GM04503 (cell line): ENCODE results near the gene CBX8.
"Not testable (repeated sequence)": the region's sequence is repeated elsewhere in the genome, so short reads cannot be mapped to it uniquely, and the experiment has no call there.

Experiments
- DNase-seq: peaks from one replicate; pipeline ENCODE4 v3.0.0-alpha.2; 2012; ENCODE audit warnings: low read depth

CBX8 gene

DNA sequence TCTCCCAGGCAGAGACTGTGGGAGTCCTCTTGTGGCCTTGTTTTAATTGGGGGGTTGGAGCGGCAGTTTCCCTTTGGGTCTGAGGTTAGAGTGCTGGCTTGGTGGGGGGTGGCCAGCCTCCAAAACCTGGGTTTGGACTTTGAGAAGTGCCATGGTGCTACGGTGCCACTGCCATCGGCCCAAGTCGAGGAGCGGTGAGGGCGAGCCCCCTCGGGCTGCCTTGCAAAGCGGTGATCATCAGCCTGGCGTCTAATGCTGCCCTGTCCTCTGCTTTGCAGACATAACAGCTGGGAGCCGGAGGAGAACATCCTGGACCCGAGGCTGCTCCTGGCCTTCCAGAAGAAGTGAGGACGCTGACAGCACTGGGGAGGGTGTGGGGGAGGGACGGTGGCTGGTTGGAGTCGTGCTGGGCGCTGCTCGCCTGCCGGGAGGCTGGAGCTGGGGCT lies 17.8 kb downstream of the CBX8 start:
- DNase-seq = no peak

DNA sequence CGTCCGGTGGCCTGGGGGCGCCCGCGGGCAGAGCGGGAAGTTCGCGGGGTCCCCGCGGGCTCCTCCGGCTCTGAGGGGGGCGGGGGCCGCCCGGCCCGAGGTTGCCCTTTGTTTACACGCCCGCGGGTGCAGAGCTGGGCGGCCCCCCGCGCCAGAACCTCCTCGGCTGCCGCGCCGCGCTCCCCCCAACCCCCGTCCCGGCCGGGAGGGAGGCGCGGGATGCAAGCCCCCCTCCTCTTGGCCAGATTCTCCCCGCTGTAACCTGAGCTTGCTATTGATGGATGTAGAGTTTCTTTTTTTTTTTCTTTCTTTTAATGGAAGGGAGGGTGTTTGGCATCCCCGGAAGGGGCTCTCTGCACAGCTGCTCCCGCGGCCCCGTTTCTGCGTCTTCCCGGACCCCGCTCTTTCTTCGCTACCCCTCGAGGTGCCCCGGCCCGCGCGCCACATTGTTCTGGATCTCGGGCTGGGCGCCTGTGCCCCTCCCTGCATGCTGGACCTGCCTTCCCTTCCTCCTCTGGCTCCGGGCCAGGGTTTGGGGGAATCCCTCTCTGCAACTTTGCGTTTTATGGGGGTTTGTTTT lies 18.3 kb downstream of the CBX8 start:
- DNase-seq = no peak

- no peak for DNase-seq
Observed at GRCh38 chr17:79777894-79778503, 18.9 kb downstream of the CBX8 start, which contains the start of gene CBX2. CBX2 (plus strand) TSS chr17:79778148; CDS start chr17:79778236, 88 bp downstream.

- DNase-seq = no peak
Observed at GRCh38 chr17:79777120-79777893, 19.6 kb downstream of the CBX8 start.

DNA sequence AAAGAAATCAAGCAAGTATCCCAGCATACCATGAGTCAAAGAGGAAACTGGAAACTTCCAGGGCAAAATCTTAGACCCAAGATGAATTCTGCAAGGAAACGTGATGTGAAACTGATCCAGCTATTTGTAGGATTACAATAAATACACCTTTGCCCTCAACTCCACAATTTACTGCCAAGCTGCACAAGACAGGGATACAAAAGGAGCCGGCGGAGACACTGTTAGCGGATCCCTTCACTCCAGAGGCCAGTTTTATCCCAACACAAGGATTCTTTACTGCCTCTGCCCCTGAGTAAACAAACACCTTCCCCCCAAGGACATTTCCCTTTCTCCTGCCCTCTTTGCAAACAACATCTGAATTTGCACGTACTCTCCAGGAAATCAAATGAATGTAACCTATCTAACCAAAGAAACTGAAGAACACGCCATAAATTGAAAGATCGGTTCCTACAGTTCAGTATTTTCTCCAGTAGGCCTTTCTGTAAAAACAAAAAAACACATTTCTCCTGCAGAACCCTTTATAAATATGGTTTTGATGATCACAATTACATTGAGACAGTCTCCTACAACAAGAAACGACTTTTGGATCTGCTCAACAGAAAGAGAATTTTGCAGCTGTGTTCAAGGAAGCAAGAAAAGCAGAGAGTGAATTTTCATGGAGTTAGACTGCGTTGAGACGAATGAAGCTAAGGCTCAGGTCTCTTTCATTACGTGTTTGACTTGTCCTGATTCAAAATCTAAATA lies 20.3 kb downstream of the CBX8 start:
- no peak for DNase-seq

- no peak for DNase-seq
Observed at GRCh38 chr17:79775632-79776031, 21.2 kb downstream of the CBX8 start.

GRCh38 chr17:79774561-79774975 lies 22.3 kb downstream of the CBX8 start:
- DNase-seq = no peak

DNA sequence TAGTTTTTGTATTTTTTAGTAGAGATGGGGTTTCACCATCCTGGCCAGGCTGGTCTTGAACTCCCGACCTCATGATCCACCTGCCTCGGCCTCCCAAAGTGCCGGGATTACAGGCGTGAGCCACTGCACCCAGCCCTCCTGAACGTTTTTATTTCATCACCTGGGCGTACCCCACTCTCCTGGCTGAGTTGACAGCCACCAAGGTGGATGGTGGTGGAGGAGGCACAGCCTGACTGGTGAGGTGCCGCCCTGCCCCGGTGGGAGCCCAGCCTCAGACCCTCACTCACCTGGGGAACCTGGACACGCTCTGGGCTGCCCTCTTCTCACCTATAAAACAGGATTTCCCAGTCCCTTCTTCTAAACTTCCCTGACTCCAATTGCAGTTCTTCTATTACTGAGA lies 24.2 kb downstream of the CBX8 start:
- not testable (repeated sequence) for DNase-seq

- DNase-seq = no peak
Observed at GRCh38 chr17:79771276-79771675, 25.6 kb downstream of the CBX8 start.

DNA sequence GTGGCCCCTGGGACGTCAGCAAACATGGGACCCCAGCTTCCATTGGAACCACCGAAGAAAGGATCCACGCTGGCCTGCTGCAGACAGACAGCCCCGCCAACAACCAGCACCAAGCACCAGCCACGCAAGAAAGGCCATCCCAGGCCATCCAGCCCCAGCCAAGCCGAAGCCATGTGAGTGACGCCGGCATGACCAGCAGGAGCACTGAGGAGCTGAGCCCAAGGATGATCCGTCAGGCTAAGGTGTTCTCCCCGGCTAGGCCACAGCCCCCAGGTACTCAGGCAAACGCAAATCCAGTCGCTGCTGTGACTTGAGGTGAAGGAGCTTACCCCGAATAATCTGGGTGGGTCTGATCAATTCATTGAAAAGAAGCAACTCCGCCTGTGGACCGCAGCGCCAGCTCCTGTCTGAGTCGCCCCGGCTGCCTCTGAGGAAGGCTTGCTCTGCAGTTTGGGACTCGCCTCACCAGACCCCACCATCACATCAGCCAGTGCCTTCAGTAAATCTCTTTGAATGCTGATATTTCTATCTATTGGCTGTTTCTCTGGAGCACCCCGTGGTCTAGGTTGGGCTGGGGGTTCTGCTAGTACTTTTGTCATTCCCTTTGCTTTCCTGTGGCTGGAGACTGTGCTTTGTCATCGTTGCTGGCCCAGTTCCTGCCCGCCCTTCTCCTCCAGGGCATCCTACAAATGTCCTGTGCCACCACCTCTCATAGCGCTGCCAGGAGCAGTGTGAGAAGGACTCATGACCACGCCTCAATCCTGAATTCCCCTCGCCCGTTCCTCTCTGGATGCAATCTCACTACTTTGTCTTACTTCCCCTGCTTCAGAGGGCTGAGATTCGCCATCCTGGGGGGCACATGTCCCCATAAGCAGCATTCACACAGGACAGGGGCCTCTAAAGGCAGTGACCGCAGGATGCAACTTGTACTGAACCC lies 27.0 kb downstream of the CBX8 start:
- no peak for DNase-seq

- DNase-seq = no peak
Observed at GRCh38 chr17:79765708-79766107, 31.2 kb downstream of the CBX8 start.

- DNase-seq = no peak
Observed at GRCh38 chr17:79761894-79762589, 34.8 kb downstream of the CBX8 start.

GRCh38 chr17:79760197-79760906 lies 36.5 kb downstream of the CBX8 start:
- DNase-seq = no peak

GRCh38 chr17:79758271-79758670 lies 38.6 kb downstream of the CBX8 start:
- no peak for DNase-seq

GRCh38 chr17:79757140-79757745 lies 39.6 kb downstream of the CBX8 start:
- no peak for DNase-seq

- DNase-seq = no peak
Observed at GRCh38 chr17:79755591-79755990, 41.3 kb downstream of the CBX8 start.

DNA sequence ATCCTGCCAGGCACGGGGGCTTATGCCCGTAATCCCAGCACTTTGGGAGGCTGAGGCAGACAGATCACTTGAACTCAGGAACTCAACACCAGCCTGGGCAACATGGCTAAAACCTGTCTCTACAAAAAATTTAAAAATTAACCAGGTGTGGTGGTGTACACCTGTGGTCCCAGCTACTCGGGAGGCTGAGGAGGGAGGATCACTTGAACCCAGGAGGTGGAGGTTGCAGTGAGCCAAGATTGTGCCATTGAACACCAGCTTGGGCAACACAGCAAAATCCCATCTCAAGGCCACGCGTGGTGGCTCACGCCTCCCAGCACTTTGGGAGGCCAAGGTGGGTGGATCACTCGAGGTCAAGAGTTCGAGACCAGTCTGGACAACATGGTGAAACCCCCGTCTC lies 42.0 kb downstream of the CBX8 start:
- DNase-seq = not testable (repeated sequence)

DNA sequence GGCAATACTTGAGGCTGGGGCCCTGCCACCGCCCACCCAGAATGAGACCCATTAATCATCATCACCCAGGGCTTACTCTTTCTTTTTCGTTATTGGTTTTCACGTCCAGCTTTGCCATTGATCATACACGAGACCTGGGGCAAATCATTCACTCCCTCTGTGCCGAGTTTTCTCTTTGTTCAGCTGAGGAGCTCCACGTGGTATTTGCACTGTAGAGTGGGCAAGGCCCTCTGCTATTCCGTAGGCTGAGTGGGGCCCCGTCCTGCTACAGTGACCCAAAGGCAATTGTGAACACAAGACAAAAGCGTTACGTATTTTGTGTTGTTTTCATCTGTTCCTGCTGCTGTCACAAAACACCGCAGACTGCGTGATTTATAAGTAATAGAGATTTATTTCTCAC lies 42.5 kb downstream of the CBX8 start:
- no peak for DNase-seq

GRCh38 chr17:79752175-79752574 lies 44.7 kb downstream of the CBX8 start:
- no peak for DNase-seq
